Cardiac ventricle fibroblast (primary cell): ENCODE measurements around the gene GRIFIN. TPM values are rescaled to one million over a fixed set of nuclear protein-coding genes. Genes with fewer than 3 reads are reported as not detected.

Experiments used
- total RNA-seq: library from RNA; depleted of rRNA; stranded (reverse); fragments of >200 nt; gene quantifications from 2 replicates; pipeline ENCODE4 v1.2.3, GENCODE V29; 2015

The GRIFIN gene
- not detected in 2 replicates for total RNA-seq

GRCh38 chr7:2476298-2476697, at the start of gene GRIFIN:
Gene GRIFIN, minus strand, starts transcription at chr7:2476398. Its CDS starts 15 bp downstream, at chr7:2476383.

GRCh38 chr7:2519119-2519930, 43.1 kb upstream of the GRIFIN start, which contains the start of gene LFNG:
Gene LFNG, plus strand, starts transcription at chr7:2519774. Its CDS starts 88 bp downstream, at chr7:2519862.

Other genes with a start within 250 kb of the GRIFIN start
- gene MAD1L1, start 243.5 kb downstream of the GRIFIN start, total RNA-seq, result 23.8 and 37.1 TPM in 2 replicates
- gene MRM2, start 234.2 kb downstream of the GRIFIN start, total RNA-seq, result 16.0 and 16.3 TPM in 2 replicates
- gene NUDT1, start 234.2 kb downstream of the GRIFIN start, total RNA-seq, result 17.8 and 25.2 TPM in 2 replicates
- gene SNX8, start 162.0 kb downstream of the GRIFIN start, total RNA-seq, result 14.3 and 32.2 TPM in 2 replicates
- 129 and 133 TPM in 2 replicates for gene EIF3B, start 121.6 kb downstream of the GRIFIN start, total RNA-seq
- 14.7 and 21.4 TPM in 2 replicates for gene CHST12, start 72.8 kb downstream of the GRIFIN start, total RNA-seq
- gene LFNG, start 43.4 kb upstream of the GRIFIN start, total RNA-seq, result 2.7 and 3.0 TPM in 2 replicates
- 37.9 and 43.6 TPM in 2 replicates for gene BRAT1, start 79.1 kb upstream of the GRIFIN start, total RNA-seq
- gene IQCE, start 82.6 kb upstream of the GRIFIN start, total RNA-seq, result 8.7 and 10.3 TPM in 2 replicates
- 46.9 and 50.0 TPM in 2 replicates for gene TTYH3, start 155.6 kb upstream of the GRIFIN start, total RNA-seq
- 0.06 TPM in 1 of 2 replicates, not detected in the other for gene AMZ1, start 211.8 kb upstream of the GRIFIN start, total RNA-seq